ENCODE measurements around the gene EFHD1. TPM values are rescaled to one million over a fixed set of nuclear protein-coding genes. Genes with fewer than 3 reads are reported as not detected.

Gene EFHD1
- total RNA-seq, 1 donor from 2014 or later = 15.7 TPM

- H3K4me3 Mint-ChIP-seq (ENCODE audit: unreplicated experiment) = no peak overlapping the region
- Histone ChIP-seq H3K4me3 (ENCODE audit: insufficient read depth, low read depth, low read length) (no peak overlapping the region), H3K79me2 (ENCODE audit: insufficient read depth, low read length) (no peaks in the 10 kb centered on the region), H2AFZ (ENCODE audit: low read depth, low read length) (no peak overlapping the region), H4K20me1 (ENCODE audit: insufficient read depth, low read length) (no peaks in the 10 kb centered on the region), H3K4me1 (ENCODE audit: insufficient read depth, low read length) (peaks cover 7% of the 10 kb centered on the region), H3K27ac (ENCODE audit: low read depth, low read length) (no peak overlapping the region), H3K36me3 (ENCODE audit: insufficient read depth, low read length) (no peaks in the 10 kb centered on the region), H3K27me3 (ENCODE audit: insufficient read depth, low read length) (no peaks in the 10 kb centered on the region), H3K9me3 (ENCODE audit: insufficient read depth, low read depth, low read length) (no peaks in the 10 kb centered on the region), H3K4me2 (ENCODE audit: low read length) (no peak overlapping the region), H3K9ac (ENCODE audit: low read length) (no peak overlapping the region)
- H3K9me3 Mint-ChIP-seq (ENCODE audit: unreplicated experiment) = no peaks in the 10 kb centered on the region
- no peaks in the 10 kb centered on the region for H3K4me1 Mint-ChIP-seq (ENCODE audit: low read depth, unreplicated experiment)
- no peak overlapping the region for H3K27ac Mint-ChIP-seq (ENCODE audit: unreplicated experiment)
- FAIRE-seq (no peak), DNase-seq (ENCODE audit: low read depth) (no peak)
- H3K36me3 Mint-ChIP-seq (ENCODE audit: low read depth, unreplicated experiment) = no peaks in the 10 kb centered on the region
- TF ChIP-seq CTCF (IDR thresholded peaks at IDR 0.05; ENCODE audit: insufficient read depth, low read depth, low read length) (no peak), EZH2 (IDR thresholded peaks at IDR 0.05; ENCODE audit: insufficient read depth, low read length) (no peak)
- H3K27me3 Mint-ChIP-seq (ENCODE audit: low read depth, unreplicated experiment) = no peaks in the 10 kb centered on the region
Measured at GRCh38 chr2:232615339-232615738, 18.1 kb upstream of the EFHD1 start.

- Mint-ChIP-seq H3K4me1 (ENCODE audit: low read depth, unreplicated experiment) (no peaks in the 10 kb centered on the region), H3K9me3 (ENCODE audit: unreplicated experiment) (no peaks in the 10 kb centered on the region), H3K36me3 (ENCODE audit: low read depth, unreplicated experiment) (no peaks in the 10 kb centered on the region), H3K27me3 (ENCODE audit: low read depth, unreplicated experiment) (peaks cover 8% of the 10 kb centered on the region), H3K4me3 (ENCODE audit: unreplicated experiment) (no peak overlapping the region), H3K27ac (ENCODE audit: unreplicated experiment) (no peak overlapping the region)
- no peaks in the 10 kb centered on the region for H3K79me2 ChIP-seq (ENCODE audit: insufficient read depth, low read length)
- H4K20me1 ChIP-seq (ENCODE audit: insufficient read depth, low read length) = no peaks in the 10 kb centered on the region
- H3K36me3 ChIP-seq (ENCODE audit: insufficient read depth, low read length) = no peaks in the 10 kb centered on the region
- no peak for TF ChIP-seq CTCF (IDR thresholded peaks at IDR 0.05; ENCODE audit: insufficient read depth, low read depth, low read length)
- no peak overlapping the region for H3K4me3 ChIP-seq (ENCODE audit: insufficient read depth, low read depth, low read length)
- DNase-seq (ENCODE audit: low read depth) = no peak
- FAIRE-seq = no peak
- no peaks in the 10 kb centered on the region for H3K4me1 ChIP-seq (ENCODE audit: insufficient read depth, low read length)
- peaks cover 4% of the 10 kb centered on the region for H3K27me3 ChIP-seq (ENCODE audit: insufficient read depth, low read length)
- no peak overlapping the region for H3K27ac ChIP-seq (ENCODE audit: low read depth, low read length)
- H3K9me3 ChIP-seq (ENCODE audit: insufficient read depth, low read depth, low read length) = no peaks in the 10 kb centered on the region
- H3K9ac ChIP-seq (ENCODE audit: low read length) = no peak overlapping the region
- no peak overlapping the region for H3K4me2 ChIP-seq (ENCODE audit: low read length)
- H2AFZ ChIP-seq (ENCODE audit: low read depth, low read length) = no peak overlapping the region
Measured at GRCh38 chr2:232621186-232621585, 12.2 kb upstream of the EFHD1 start.

- Histone ChIP-seq H3K4me2 (ENCODE audit: low read length) (no peak overlapping the region), H3K4me1 (ENCODE audit: insufficient read depth, low read length) (no peaks in the 10 kb centered on the region), H3K27me3 (ENCODE audit: insufficient read depth, low read length) (peaks cover 4% of the 10 kb centered on the region), H3K36me3 (ENCODE audit: insufficient read depth, low read length) (no peaks in the 10 kb centered on the region), H2AFZ (ENCODE audit: low read depth, low read length) (no peak overlapping the region), H4K20me1 (ENCODE audit: insufficient read depth, low read length) (no peaks in the 10 kb centered on the region), H3K9ac (ENCODE audit: low read length) (no peak overlapping the region), H3K79me2 (ENCODE audit: insufficient read depth, low read length) (no peaks in the 10 kb centered on the region), H3K4me3 (ENCODE audit: insufficient read depth, low read depth, low read length) (no peak overlapping the region), H3K27ac (ENCODE audit: low read depth, low read length) (no peak overlapping the region), H3K9me3 (ENCODE audit: insufficient read depth, low read depth, low read length) (no peaks in the 10 kb centered on the region)
- Mint-ChIP-seq H3K9me3 (ENCODE audit: unreplicated experiment) (no peaks in the 10 kb centered on the region), H3K27ac (ENCODE audit: unreplicated experiment) (no peak overlapping the region), H3K27me3 (ENCODE audit: low read depth, unreplicated experiment) (peaks cover 8% of the 10 kb centered on the region), H3K4me1 (ENCODE audit: low read depth, unreplicated experiment) (no peaks in the 10 kb centered on the region), H3K36me3 (ENCODE audit: low read depth, unreplicated experiment) (no peaks in the 10 kb centered on the region), H3K4me3 (ENCODE audit: unreplicated experiment) (no peak overlapping the region)
- TF ChIP-seq EZH2 (IDR thresholded peaks at IDR 0.05; ENCODE audit: insufficient read depth, low read length) (no peak), CTCF (IDR thresholded peaks at IDR 0.05; ENCODE audit: insufficient read depth, low read depth, low read length) (no peak)
- FAIRE-seq = no peak
- no peak for DNase-seq (ENCODE audit: low read depth)
Measured at GRCh38 chr2:232622563-232622962, 10.8 kb upstream of the EFHD1 start.

Data from astrocyte (in vitro differentiated cells and primary cell).